Activated CD8-positive, alpha-beta memory T cell treated with anti-CD3 and anti-CD28 coated beads, Interleukin-2, amount 10 ng/mL, durations not matched to agents 7 days and 5 days (primary cell): Measurements from ENCODE around the gene CEBPE. TPM values are rescaled to one million over a fixed set of nuclear protein-coding genes. Genes with fewer than 3 reads are reported as not detected.

ENCODE experiments used
- ATAC-seq: fragments of 150-1000 bp; cut with Tn5 transposase; one replicate; pipeline ENCODE4 v1.10.0; 2021; ENCODE audit warnings: moderate library complexity
- CTCF ChIA-PET: fragments of 350-600 bp; sonication (Branson Sonifier 250); formaldehyde crosslinking; loops from one replicate; lab custom pipeline; 2021; ENCODE audit warnings: antibody characterized with exemption; lab: Charles Lee
- DNase-seq: peaks from one replicate; pipeline ENCODE4 v3.0.0-alpha.2; 2020
- H3K27ac Mint-ChIP-seq: one replicate; pipeline ENCODE4 v1.8.0; 2021; ENCODE audit warnings: mild to moderate bottlenecking, mixed read lengths
- H3K27me3 Mint-ChIP-seq: one replicate; pipeline ENCODE4 v1.8.0; 2021; ENCODE audit warnings: mixed read lengths
- H3K36me3 Mint-ChIP-seq: one replicate; pipeline ENCODE4 v1.8.0; 2021; ENCODE audit warnings: mild to moderate bottlenecking, mixed read lengths
- H3K4me1 Mint-ChIP-seq: one replicate; pipeline ENCODE4 v1.8.0; 2021; ENCODE audit warnings: mixed read lengths
- H3K4me3 Mint-ChIP-seq: one replicate; pipeline ENCODE4 v1.8.0; 2021; ENCODE audit warnings: mild to moderate bottlenecking, moderate library complexity, mixed read lengths
- H3K9me3 Mint-ChIP-seq: one replicate; pipeline ENCODE4 v1.8.0; 2022; ENCODE audit warnings: low read depth, mixed read lengths
- total RNA-seq, 2 experiments: library from RNA; stranded (reverse); gene quantifications; one replicate each; pipeline ENCODE4 v1.2.3, GENCODE V29; 2021

Gene CEBPE
- total RNA-seq, 2 experiments from 2014 or later: 0.79 TPM; not detected in 1

DNA sequence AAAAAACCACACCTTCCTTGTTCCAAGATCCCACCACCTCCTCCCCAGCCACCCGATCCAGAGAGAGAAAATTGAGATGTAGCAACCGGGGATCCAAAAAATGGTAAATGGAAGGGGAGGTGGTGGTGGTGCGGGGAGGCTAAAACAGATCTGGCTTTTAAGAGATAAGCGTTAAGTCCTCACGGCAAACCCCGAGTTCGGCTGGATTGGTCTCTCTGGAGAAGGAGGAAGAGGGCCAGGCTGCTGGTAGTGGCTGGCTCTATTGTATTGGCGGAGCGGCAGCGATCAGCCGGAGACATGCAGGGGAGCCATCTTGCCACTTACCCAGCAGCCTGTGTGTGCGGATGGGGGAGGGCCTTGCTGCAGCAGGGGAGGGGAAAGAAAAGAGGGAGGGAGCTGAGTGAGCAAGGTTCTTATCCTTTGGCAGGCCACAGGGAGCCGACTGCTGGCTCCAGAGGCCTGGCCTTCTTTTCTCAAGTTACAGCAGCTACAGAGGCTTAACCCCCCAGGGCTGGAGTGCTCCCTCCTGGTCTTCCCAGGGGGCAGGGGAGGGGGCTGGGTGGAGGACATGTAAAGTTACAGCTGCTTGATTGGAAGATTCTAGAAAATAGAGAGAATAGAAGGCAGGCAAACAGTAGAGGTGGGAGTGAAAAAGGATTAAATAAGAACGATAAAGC is 47.7 kb downstream of the CEBPE start:
- peak; percentile 90 for DNase-seq
- peak; percentile 98 for ATAC-seq
- H3K27ac Mint-ChIP-seq: peak overlapping the region; percentile 91
- H3K27me3 Mint-ChIP-seq: no peaks in the 10 kb centered on the region
- CTCF ChIA-PET: interaction anchor here (0.7 to 3.4 kb wide), 26 partner anchors 9 to 506 kb away, joined by 3 to 26 read pairs (median 5); partner anchors contain the start of genes ACIN1, AJUBA, C14orf119 and CDH24
- peaks cover 30% of the 10 kb centered on the region for H3K4me1 Mint-ChIP-seq
- peak overlapping the region; percentile 90 for H3K4me3 Mint-ChIP-seq
- H3K36me3 Mint-ChIP-seq: peaks cover 45% of the 10 kb centered on the region
- H3K9me3 Mint-ChIP-seq: no peaks in the 10 kb centered on the region

DNA sequence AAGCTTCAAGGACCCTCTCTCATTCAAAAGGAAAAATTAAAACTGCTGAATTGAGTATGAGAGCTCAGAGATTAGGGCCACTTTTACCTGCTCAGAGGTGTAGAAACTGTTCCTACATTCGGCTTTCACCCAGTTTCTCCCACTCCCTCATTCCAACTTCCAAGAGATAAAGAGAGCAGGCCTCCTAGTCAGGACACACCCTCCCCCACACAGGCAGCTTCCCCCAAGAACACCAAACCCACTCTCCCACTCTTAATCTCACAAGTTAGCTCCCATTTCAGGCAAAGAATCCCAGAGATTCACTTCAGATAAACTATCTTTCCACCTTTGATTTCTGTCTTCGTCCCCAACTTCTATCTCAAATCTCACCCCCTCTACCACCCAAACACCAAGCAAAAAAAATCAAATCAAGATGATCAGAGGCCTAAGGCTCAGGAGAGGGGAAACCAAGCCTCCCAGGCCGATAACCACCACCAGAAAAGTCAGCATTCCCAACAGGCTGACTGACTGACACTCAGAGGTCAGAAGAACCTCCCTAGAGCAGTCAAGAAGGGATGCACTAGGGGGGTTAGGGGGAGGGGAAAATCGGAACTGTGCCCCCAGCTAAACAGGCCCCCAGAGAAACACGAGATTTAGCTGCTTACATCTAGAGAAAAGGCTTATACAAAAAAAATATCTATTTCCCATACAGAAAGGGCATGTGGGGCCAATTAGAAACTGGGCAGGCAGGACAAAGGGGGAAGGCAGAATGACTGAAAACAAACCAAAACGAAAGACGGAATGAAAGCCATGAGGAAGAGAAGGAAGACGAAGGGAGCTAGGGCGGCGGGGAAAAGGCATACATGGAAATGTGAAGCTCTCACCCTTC is 48.6 kb downstream of the CEBPE start:
- peak overlapping the region; percentile 90 for H3K4me3 Mint-ChIP-seq
- ATAC-seq (no peak), DNase-seq (no peak)
- H3K4me1 Mint-ChIP-seq: peaks cover 34% of the 10 kb centered on the region
- no peaks in the 10 kb centered on the region for H3K27me3 Mint-ChIP-seq
- peaks cover 46% of the 10 kb centered on the region for H3K36me3 Mint-ChIP-seq
- CTCF ChIA-PET: interaction anchor here (0.8 to 3.4 kb wide), 25 partner anchors 8 to 505 kb away, joined by 3 to 26 read pairs (median 5); partner anchors contain the start of genes ACIN1, AJUBA, C14orf119 and CDH24
- H3K27ac Mint-ChIP-seq: peak overlapping the region; percentile 91
- no peaks in the 10 kb centered on the region for H3K9me3 Mint-ChIP-seq

DNA sequence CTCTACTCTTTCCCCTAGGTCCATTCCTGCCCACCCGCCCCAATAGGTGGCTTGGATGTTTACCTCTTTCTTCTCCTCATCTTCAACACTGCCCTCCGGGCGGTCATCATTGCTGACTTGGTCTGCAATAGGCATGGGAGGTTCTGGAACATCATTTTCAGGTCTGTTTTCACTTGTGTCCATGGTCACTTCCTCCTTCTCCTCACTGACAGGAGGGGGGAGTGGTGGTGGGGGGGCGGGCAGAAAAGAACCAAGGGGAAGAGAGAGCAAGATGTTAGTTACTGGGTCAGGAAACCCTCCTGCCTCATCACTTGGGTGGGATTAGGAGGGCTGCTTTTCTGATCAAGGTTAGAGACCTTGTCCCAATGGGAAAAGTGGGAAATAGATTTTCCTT is 49.6 kb downstream of the CEBPE start:
- DNase-seq (no peak), ATAC-seq (no peak)
- H3K27me3 Mint-ChIP-seq: no peaks in the 10 kb centered on the region
- peaks cover 34% of the 10 kb centered on the region for H3K4me1 Mint-ChIP-seq
- peaks cover 45% of the 10 kb centered on the region for H3K36me3 Mint-ChIP-seq
- H3K27ac Mint-ChIP-seq: no peak overlapping the region
- CTCF ChIA-PET: interaction anchor here (0.7 to 19.1 kb wide), 57 partner anchors 10 to 471 kb away, joined by 3 to 867 read pairs (median 6); partner anchors contain the start of genes ABHD4, ACIN1, AJUBA and C14orf119
- no peak overlapping the region for H3K4me3 Mint-ChIP-seq
- H3K9me3 Mint-ChIP-seq: no peaks in the 10 kb centered on the region

DNA sequence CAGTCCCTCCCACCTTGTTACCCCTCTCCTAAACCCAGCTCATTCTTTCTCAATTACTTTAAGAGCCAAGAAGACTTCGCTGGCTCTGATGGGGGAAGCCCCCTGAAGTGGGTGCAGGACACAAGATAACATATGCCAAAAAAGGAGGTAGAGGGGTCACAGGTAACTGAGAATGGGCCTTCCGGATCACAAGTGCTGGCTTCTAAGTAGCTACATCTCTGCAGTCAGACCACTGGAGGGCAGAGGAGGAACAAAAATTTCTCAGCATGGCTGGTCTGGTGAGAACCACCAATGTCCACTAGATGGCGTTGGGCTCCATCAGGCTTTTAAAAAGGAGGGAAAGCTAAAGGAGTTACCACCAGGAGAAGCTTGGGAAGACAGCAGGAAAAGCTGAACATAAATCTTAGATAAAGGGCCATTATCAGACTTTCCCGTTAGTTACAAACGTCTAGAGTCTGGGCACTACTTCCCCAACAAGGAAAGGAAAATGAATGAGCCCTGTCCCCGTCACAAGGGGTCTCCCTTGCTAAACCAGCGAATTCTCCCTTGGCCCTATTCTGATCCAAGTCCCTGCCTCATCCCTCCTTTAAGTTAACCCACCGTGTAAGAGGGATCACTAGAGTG is 50.2 kb downstream of the CEBPE start:
- CTCF ChIA-PET: interaction anchor here (0.7 to 19.1 kb wide), 67 partner anchors 10 to 1623 kb away, joined by 3 to 867 read pairs (median 5); partner anchors contain the start of genes ABHD4, ACIN1, AJUBA and C14orf119
- Mint-ChIP-seq H3K4me3 (peak overlapping the region; percentile 48), H3K27ac (peak overlapping the region; percentile 50), H3K36me3 (peaks cover 48% of the 10 kb centered on the region), H3K4me1 (peaks cover 34% of the 10 kb centered on the region), H3K27me3 (no peaks in the 10 kb centered on the region), H3K9me3 (no peaks in the 10 kb centered on the region)
- DNase-seq: peak; percentile 85
- peak; percentile 75 for ATAC-seq

DNA sequence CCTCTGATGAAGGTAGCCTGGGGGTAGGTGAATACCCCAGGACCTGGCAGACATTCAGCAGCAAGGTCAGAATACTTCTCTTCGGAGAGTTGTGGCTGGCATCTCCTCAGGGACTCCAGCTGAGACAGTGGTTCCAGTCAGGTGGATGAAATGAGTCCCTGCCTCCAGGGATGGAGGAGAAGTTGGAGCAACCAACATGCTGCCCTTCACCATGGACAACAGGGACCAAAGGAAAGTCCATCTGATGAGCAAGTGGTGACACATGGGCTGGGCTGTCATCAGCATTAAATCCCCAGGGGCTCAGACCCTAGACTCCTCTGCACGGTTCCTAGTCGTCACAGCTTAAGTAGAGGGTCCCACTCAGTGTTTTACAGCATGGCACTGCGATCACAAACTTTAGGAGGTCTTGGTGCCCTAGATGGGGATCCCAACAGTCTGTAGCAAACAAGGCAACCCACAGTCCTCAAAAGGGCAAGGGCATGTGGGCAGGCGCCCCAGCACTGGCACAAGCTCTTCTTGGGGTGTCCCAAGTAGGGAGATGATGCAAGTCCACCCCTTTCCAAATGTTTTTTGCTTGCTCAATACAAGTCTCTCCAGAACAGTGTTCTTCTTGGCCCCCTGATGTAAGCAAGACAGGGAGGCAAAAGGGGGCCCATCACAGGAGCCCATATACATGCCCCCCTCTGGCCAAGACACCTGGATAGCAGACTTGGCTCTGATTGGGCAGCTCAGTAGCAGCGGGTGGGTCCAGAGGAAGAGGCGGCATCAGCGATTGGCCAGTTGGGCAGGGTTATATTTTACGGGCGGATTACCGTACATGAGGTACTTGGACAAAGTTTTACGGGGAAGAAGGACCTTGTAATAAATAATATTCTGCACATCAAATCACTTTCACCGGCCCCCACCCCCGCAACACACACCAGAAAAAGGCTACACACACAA is 50.9 kb downstream of the CEBPE start:
- no peak overlapping the region for H3K27ac Mint-ChIP-seq
- no peak overlapping the region for H3K4me3 Mint-ChIP-seq

More for the DNA sequence above, 50.9 kb downstream of the CEBPE start:
- CTCF ChIA-PET: interaction anchor here (0.7 to 19.1 kb wide), 66 partner anchors 9 to 1622 kb away, joined by 3 to 867 read pairs (median 5); partner anchors contain the start of genes ABHD4, ACIN1, AJUBA and C14orf119
- H3K36me3 Mint-ChIP-seq: peaks cover 53% of the 10 kb centered on the region
- DNase-seq (no peak), ATAC-seq (no peak)
- peaks cover 34% of the 10 kb centered on the region for H3K4me1 Mint-ChIP-seq
- no peaks in the 10 kb centered on the region for H3K9me3 Mint-ChIP-seq
- no peaks in the 10 kb centered on the region for H3K27me3 Mint-ChIP-seq

Other genes starting within 250 kb of the CEBPE start
- gene LRP10, start 247.5 kb downstream of the CEBPE start, total RNA-seq: 10 to 100 TPM; 59.0 to 60.1 TPM
- gene REM2, start 236.0 kb downstream of the CEBPE start, total RNA-seq: under 1 TPM; 0.26 to 0.93 TPM
- 10 to 100 TPM; 82.9 to 96.7 TPM for gene RBM23, start 200.1 kb downstream of the CEBPE start, total RNA-seq
- gene PRMT5, start 189.9 kb downstream of the CEBPE start, total RNA-seq: 10 to 100 TPM; 49.2 to 84.0 TPM
- 10 to 100 TPM; 57.0 to 77.9 TPM for gene HAUS4, start 162.2 kb downstream of the CEBPE start, total RNA-seq
- gene AJUBA, start 136.7 kb downstream of the CEBPE start, total RNA-seq: 1 to 10 TPM in 1 of 2 experiments, under 1 TPM in 1; 0.41 to 1.2 TPM
- gene C14orf93, start 109.1 kb downstream of the CEBPE start, total RNA-seq: 10 to 100 TPM in 1 of 2 experiments, 1 to 10 TPM in 1; 9.0 to 12.6 TPM
- 10 to 100 TPM; 66.7 to 95.3 TPM for gene PSMB5, start 84.4 kb downstream of the CEBPE start, total RNA-seq
- not detected for gene PSMB11, start 77.0 kb downstream of the CEBPE start, total RNA-seq
- gene CDH24, start 61.7 kb downstream of the CEBPE start, total RNA-seq: 1 to 10 TPM; 2.4 to 2.5 TPM
- 100 to 1,000 TPM; 172 to 204 TPM for gene ACIN1, start 24.1 kb downstream of the CEBPE start, total RNA-seq
- gene C14orf119, start 23.8 kb downstream of the CEBPE start, total RNA-seq: 10 to 100 TPM; 44.6 to 53.2 TPM
- gene CIROP, start 14.3 kb downstream of the CEBPE start, total RNA-seq: not detected
- gene SLC7A8, start 64.4 kb upstream of the CEBPE start, total RNA-seq: under 1 TPM; 0.54 to 0.91 TPM
- not detected for gene RNF212B, start 118.7 kb upstream of the CEBPE start, total RNA-seq
- gene HOMEZ, start 166.9 kb upstream of the CEBPE start, total RNA-seq: 10 to 100 TPM; 11.4 to 12.4 TPM
- 10 to 100 TPM; 22.0 to 27.4 TPM for gene PPP1R3E, start 183.6 kb upstream of the CEBPE start, total RNA-seq
- 1 to 10 TPM; 3.1 to 3.7 TPM for gene BCL2L2, start 187.6 kb upstream of the CEBPE start, total RNA-seq
- 100 to 1,000 TPM; 225 to 269 TPM for gene PABPN1, start 202.2 kb upstream of the CEBPE start, total RNA-seq
- gene SLC22A17, start 233.6 kb upstream of the CEBPE start, total RNA-seq: 1 to 10 TPM; 1.7 to 2.8 TPM
- gene EFS, start 245.9 kb upstream of the CEBPE start, total RNA-seq: not detected